OCI-M1 (cell line): ENCODE results near the gene TMED4.
"Not testable (repeated sequence)": the region's sequence is repeated elsewhere in the genome, so short reads cannot be mapped to it uniquely, and the experiment has no call there.

Experiments used
- DNase-seq: peaks from one replicate; lab custom pipeline; 2025; lab: John Stamatoyannopoulos, UW

The TMED4 gene

DNA sequence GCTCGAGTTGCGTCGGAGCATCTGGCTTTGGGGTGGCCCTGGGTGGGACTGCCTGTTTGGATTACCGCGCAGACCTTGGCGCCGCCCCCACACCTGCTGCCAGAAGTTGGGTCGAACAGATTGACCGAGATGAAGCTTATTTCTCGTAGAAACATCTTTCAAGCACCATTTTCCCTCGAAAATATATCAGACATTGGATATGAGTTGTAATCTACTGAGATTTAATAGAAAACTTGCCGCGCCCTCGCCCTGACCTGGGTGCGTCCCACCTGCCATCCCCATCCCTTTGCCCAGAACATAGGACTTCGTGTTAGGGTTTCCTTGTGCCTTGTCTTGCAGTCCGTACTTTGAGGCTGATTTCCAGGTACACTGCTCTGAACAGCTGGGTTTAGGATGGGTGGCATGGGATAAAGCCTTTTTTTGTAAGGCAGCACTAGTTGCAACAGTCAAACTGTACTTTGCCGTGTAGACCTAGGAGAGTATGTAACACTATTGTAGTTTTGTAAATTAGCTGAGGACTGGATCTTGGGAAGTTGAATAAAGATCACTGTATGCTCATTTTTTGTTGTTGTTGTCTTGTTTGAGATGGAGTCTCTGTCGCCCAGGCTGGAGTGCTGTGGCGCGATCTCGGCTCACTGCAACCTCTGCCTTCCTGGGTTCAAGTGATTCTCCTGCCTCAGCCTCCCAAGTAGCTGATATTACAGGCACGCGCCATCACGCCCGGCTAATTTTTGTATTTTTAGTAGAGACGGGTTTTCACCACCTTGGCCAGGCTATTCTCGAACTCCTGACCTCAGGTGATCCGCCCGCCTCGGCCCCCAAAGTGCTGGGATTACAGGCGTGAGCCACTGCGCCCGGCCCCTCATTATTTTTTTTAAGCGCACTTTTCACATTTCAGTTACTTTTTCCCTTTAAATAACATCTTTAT, 25.4 kb upstream of the TMED4 start:
- peak; percentile 26 for DNase-seq

- peak; percentile 97 for DNase-seq
These were observed 24.5 kb upstream of the TMED4 start, which contains the start of gene OGDH for GRCh38 chr7:44606341-44607140. TSS of gene OGDH (plus strand) at chr7:44606627. CDS start at chr7:44624344, 17,717 bp downstream.

DNA sequence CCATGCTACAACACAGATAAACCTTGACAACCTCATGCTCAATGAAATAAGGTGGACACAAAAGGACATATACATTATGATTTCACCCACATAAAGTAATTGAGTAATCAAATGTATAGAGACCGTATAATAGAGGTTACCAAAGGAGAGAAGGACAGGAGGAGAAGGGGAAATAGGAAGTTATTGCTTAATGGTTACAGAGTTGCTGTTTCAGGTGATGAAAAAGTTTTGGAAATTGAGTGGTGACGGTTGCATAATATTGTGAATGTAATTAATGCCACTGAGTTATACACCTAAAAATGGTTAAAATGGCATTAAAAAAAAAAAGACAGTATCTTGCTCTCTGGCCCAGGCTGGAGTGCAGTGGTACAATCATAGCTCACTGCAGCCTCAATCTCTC, 22.9 kb upstream of the TMED4 start:
- no peak for DNase-seq

DNA sequence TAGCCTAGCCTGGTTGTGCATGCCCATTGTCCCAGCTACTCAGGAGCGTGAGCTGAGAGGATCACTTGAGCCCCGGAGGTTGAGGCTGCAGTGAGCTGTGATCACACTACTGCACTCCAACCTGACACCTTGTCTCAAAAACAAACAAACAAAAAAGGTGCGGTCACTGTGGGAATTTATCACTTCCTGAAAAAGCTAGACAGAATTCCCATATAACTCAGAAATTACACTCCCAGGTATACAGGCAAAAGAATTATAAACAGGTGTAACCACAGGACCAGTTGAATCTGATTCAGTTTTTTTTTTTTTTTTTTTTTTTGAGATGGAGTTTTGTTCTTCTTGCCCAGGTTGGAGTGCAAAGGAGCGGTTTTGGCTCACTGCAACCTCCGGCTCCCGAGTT, 21.2 kb upstream of the TMED4 start:
- DNase-seq, result no peak

DNA sequence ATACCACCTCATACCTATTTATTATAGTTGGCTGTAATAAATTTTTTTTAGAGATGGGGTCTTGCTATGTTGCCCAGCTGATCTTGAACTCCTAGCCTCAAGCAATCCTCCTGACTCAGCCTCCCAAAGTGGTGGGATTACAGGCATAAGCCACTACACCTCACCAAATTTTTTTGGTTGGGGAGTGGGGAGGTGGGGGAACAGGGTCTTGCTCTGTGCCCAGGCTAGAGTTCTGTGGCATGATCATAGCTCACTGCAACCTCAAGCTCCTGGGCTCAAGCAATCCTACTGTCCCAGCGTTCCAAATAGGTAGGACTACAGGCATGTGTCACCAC, 20.5 kb upstream of the TMED4 start:
- DNase-seq, result no peak

GRCh38 chr7:44599222-44599621, 17.2 kb upstream of the TMED4 start:
- DNase-seq, result no peak

DNA sequence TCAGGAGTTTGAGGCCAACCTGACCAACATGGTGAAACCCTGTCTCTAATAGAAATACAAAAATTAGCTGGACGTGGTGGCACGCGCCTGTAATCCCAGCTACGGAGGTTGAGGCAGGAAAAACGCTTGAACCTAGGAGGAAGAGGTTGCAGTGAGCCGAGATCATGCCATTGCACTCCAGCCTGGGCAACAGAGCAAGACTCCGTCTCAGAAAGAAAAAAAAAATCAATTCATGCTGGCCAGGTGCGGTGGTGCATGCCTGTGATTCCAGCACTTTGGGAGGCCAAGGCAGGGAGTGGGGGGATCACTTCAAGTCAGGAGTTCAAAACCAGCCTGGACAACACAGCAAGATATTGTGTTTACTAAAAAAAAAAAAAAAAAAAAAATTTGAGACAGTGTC, 15.2 kb upstream of the TMED4 start:
- DNase-seq, result not testable (repeated sequence)

- DNase-seq, result no peak
These were observed 14.1 kb upstream of the TMED4 start for GRCh38 chr7:44595934-44596635.

GRCh38 chr7:44590910-44591309, 8.9 kb upstream of the TMED4 start:
- DNase-seq, result no peak

DNA sequence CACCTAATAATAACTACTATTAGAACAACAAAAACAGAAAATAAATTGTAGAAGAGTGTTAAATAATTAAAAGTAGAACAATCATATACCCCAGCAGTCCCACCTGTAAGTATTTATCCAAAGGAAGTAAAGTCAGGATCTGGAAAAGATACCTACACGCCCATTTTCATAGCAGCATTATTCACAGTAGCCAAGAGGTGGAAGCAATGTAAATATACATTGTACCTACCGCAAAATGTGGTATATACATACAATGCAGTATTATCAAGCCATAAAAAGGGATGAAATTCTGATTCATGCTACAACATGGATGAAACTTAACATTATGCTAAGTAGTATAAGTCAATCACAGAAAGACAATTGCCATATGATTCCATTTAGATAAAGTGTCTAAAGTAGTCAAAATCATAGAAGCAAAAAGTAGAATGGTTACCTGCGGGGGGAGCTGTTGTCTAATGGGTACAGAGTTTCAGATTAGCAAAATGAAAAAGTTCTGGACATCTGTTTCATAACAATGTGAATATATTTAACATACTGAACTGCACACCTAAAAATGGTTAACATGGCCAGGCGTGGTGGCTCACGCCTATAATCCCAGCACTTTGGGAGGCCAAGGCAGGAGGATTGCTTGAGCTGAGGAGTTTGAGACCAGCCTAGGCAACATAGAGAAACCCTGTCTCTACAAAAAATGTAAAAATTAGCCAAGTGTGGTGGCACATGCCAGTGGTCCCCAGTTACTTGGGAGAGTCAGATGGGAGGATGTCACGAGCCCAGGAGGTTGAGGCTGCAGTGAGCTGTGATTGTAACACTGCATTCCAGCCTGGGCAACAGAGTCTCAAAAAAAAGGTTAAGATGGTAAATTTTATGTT, 6.0 kb upstream of the TMED4 start:
- DNase-seq, result peak; percentile 74

- DNase-seq, result no peak
These were observed 1.3 kb upstream of the TMED4 start for GRCh38 chr7:44583146-44583865.

DNA sequence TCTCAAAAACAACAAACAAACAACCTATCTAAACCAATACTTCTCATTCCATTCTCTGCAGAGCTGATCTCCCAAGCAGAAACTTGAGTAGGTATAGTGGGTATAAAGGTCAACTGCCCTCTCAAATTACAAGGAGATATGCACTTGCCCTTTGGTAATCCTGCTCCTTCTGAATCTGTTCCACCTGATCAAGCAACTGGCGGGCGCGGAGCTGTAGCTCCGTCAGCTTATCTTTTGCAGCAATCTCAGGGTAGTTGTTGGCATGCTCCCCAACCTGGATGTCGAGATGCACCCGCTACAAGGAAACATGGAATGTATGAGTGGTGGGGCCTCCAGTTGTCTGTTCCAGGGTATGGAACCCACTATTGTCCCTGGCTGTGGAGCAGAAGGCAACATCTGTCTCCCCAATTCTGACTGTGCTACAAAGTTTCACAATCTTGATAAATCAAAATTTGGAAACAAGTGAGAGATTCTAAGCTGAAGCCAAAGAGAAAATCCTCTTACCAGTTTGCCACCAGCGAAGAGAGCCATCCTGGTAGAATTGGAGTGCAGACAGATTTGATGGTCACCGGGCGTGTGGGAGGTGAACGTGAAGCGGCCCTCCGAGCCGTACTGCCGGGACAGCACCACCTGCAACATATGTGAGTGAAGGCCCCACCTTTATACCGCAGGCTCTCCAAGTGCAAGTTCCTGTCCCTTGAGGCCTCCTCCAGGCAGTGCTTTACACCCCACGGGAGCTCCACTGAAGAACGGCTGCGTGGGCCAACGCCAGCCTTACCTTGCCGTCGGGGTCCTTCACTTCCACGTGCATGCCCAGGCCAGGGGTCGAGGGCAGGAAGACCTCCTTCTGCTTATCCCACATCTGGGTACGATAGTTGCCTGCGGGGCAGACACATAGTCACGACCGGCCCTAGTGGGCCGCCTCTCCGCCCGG, 819 bp downstream of the TMED4 start:
- DNase-seq, result peak; percentile 18

DNA sequence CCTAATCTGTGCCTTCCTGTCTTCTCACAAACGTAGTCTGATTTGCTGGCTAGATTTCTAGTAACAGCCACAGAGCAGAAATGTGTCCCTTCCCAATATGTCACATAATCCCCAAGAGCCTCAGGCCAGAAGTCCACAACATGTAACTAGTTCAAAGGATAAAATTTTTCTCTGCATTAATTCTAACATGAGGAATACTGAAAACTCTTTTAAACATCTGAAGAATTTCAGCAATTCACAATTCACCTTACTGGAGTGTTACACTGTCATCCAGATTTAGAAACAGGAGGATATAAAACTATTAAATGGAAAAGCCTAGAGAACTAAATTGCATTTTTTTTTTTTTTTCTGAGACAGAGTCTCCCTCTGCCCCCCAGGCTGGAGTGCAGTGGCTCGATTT, 5.8 kb downstream of the TMED4 start:
- DNase-seq, result no peak

DNA sequence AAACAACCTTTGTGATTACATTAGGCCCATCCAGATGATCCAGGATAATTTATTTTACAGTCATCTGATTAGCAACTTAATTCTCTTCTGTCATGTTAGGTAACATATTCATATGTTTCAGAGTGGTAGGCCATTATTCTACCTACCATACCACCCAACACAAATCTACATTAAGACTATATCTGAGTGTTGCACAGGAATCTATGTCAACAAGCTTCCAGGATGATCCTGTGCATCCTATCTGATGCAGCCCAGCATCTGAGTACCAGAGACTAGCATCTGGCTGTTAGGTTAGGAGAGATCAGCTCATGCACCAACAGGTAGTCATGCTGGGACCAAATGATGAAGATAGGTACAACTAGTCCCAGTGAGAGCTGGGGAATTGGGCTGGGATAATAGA, 7.0 kb downstream of the TMED4 start:
- DNase-seq, result no peak

- DNase-seq, result peak; percentile 40
These were observed 7.7 kb downstream of the TMED4 start for GRCh38 chr7:44574287-44574872.

- peak; percentile 94 for DNase-seq
These were observed 8.4 kb downstream of the TMED4 start, which contains the start of gene DDX56 for GRCh38 chr7:44573464-44574286. TSS of gene DDX56 (minus strand) at chr7:44573908. CDS start at chr7:44573895, 13 bp downstream.

DNA sequence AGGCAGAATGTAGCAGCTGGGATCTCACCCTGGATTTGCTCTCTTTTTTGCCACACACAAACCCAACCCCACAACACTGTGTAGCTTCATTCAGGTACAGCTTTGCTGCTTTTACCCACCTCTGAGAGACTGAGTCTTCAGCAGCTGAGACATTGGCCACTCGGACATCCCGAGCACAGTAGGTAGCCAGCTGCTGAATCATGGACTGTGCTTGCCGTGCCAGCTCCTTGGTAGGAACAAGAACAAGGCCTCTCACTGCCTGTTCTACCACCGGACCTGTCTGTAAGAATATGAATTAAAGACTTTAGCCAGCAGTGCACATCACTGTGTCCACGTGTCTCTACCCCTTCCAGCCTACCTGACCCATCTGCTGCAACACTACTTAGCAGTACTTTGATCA, 9.3 kb downstream of the TMED4 start:
- DNase-seq, result no peak

- DNase-seq, result no peak
These were observed 12.1 kb downstream of the TMED4 start for GRCh38 chr7:44569959-44570358.
